Progenitor cell of endocrine pancreas (in vitro differentiated cells): ENCODE results near the gene NATD1. TPM values are rescaled to one million over a fixed set of nuclear protein-coding genes. Genes with fewer than 3 reads are reported as not detected.

ENCODE experiments used
- DNase-seq: peaks from one replicate; pipeline ENCODE4 v3.0.0; 2021; ENCODE audit warnings: low spot score; ENCODE audit not compliant: unreplicated experiment
- H3K27ac Mint-ChIP-seq: 2 replicates; pipeline ENCODE4 v1.8.0; 2021; ENCODE audit warnings: mild to moderate bottlenecking, moderate library complexity, mixed read lengths
- H3K27me3 Mint-ChIP-seq: 2 replicates; pipeline ENCODE4 v1.8.0; 2021; ENCODE audit warnings: mixed read lengths
- H3K36me3 Mint-ChIP-seq: 2 replicates; pipeline ENCODE4 v1.8.0; 2022; ENCODE audit warnings: mixed read lengths; ENCODE audit not compliant: insufficient read depth
- H3K4me1 Mint-ChIP-seq: 2 replicates; pipeline ENCODE4 v1.8.0; 2021; ENCODE audit warnings: low read depth, mixed read lengths
- H3K4me3 Mint-ChIP-seq: 2 replicates; pipeline ENCODE4 v1.8.0; 2021; ENCODE audit warnings: low read depth, mild to moderate bottlenecking, moderate library complexity, mixed read lengths
- H3K9me3 Mint-ChIP-seq: 2 replicates; pipeline ENCODE4 v1.8.0; 2021; ENCODE audit warnings: low read depth, mixed read lengths
- CTCF ChIP-seq: fragments of 200-600 bp; sonication (generic); IDR thresholded peaks from one replicate; pipeline ENCODE4 v1.5.0; 2021; ENCODE audit warnings: antibody characterized with exemption, mild to moderate bottlenecking; ENCODE audit not compliant: unreplicated experiment
- total RNA-seq: library from RNA; stranded (reverse); gene quantifications from 2 replicates; pipeline ENCODE4 v1.2.1, GENCODE V29; 2021

Gene NATD1
- total RNA-seq, 1 donor from 2014 or later: 13.5 TPM

GRCh38 chr17:21269394-21269793 lies 16.2 kb upstream of the NATD1 start:
- peaks cover 16% of the 10 kb centered on the region for H3K27me3 Mint-ChIP-seq
- no peaks in the 10 kb centered on the region for H3K9me3 Mint-ChIP-seq
- H3K36me3 Mint-ChIP-seq: no peaks in the 10 kb centered on the region
- no peak overlapping the region for H3K27ac Mint-ChIP-seq
- TF ChIP-seq CTCF: no peak
- H3K4me3 Mint-ChIP-seq: no peak overlapping the region
- H3K4me1 Mint-ChIP-seq: no peaks in the 10 kb centered on the region
- no peak for DNase-seq

GRCh38 chr17:21268596-21269188 lies 15.5 kb upstream of the NATD1 start:
- Mint-ChIP-seq H3K36me3 (no peaks in the 10 kb centered on the region), H3K4me1 (no peaks in the 10 kb centered on the region), H3K27me3 (peaks cover 13% of the 10 kb centered on the region), H3K4me3 (no peak overlapping the region), H3K27ac (no peak overlapping the region), H3K9me3 (no peaks in the 10 kb centered on the region)
- TF ChIP-seq CTCF: no peak
- DNase-seq: no peak

- Mint-ChIP-seq H3K9me3 (no peaks in the 10 kb centered on the region), H3K4me1 (no peaks in the 10 kb centered on the region), H3K27ac (no peak overlapping the region), H3K27me3 (peaks cover 3% of the 10 kb centered on the region), H3K36me3 (no peaks in the 10 kb centered on the region), H3K4me3 (no peak overlapping the region)
- TF ChIP-seq CTCF: no peak
- no peak for DNase-seq
These were observed 10.2 kb upstream of the NATD1 start for GRCh38 chr17:21263376-21263775.

- peaks cover 3% of the 10 kb centered on the region for H3K27me3 Mint-ChIP-seq
- H3K27ac Mint-ChIP-seq: no peak overlapping the region
- H3K4me3 Mint-ChIP-seq: no peak overlapping the region
These were observed 9.2 kb upstream of the NATD1 start for GRCh38 chr17:21262259-21262993.

GRCh38 chr17:21258593-21258992 lies 5.4 kb upstream of the NATD1 start:
- H3K27me3 Mint-ChIP-seq: no peaks in the 10 kb centered on the region
- peak overlapping the region; percentile 39 for H3K27ac Mint-ChIP-seq
- H3K4me3 Mint-ChIP-seq: no peak overlapping the region
- no peaks in the 10 kb centered on the region for H3K9me3 Mint-ChIP-seq
- H3K36me3 Mint-ChIP-seq: no peaks in the 10 kb centered on the region
- no peak for TF ChIP-seq CTCF
- no peak for DNase-seq
- no peaks in the 10 kb centered on the region for H3K4me1 Mint-ChIP-seq

More at GRCh38 chr17:21262259-21262993, 9.2 kb upstream of the NATD1 start:
- TF ChIP-seq CTCF: no peak
- Mint-ChIP-seq H3K9me3 (no peaks in the 10 kb centered on the region), H3K4me1 (no peaks in the 10 kb centered on the region), H3K36me3 (no peaks in the 10 kb centered on the region)
- DNase-seq: no peak
